H1 (cell line): Measurements from ENCODE around the gene RPA3. TPM values are rescaled to one million over a fixed set of nuclear protein-coding genes. Genes with fewer than 3 reads are reported as not detected.

Experiments
- CTCF ChIA-PET: fragments of 300-600 bp; sonication (Branson Sonifier 250); formaldehyde crosslinking; loops from one replicate; lab custom pipeline; 2021; ENCODE audit not compliant: partially characterized antibody; lab: Charles Lee
- POLR2A ChIA-PET: fragments of 300-600 bp; sonication (Branson Sonifier 250); formaldehyde crosslinking; loops from one replicate; lab custom pipeline; 2021; ENCODE audit warnings: inconsistent platforms; ENCODE audit not compliant: partially characterized antibody; lab: Charles Lee
- DNase-seq, 2 experiments: peaks; one replicate each; pipeline versions ENCODE4 v3.0.0 to v3.0.0-alpha.2; 2010 to 2022; ENCODE audit warnings: low spot score in 2 of 2, low read depth in 1 of 2, mixed read lengths in 1 of 2
- FAIRE-seq: peaks from 2 replicates; lab custom pipeline; 2011; peaks lifted over from hg19 to GRCh38; lab: Jason Lieb, UNC
- H2AFZ ChIP-seq: 2 replicates; pipeline ENCODE4 v1.8.1; 2012; ENCODE audit warnings: low read length, inconsistent platforms
- H2AK5ac ChIP-seq: 2 replicates; pipeline ENCODE4 v1.6.1; 2013; ENCODE audit warnings: low read depth, low read length
- H2BK120ac ChIP-seq: replicated peaks from 2 replicates; pipeline ENCODE3; 2013; ENCODE audit warnings: low read depth, low read length, inconsistent platforms
- H2BK12ac ChIP-seq: 2 replicates; pipeline ENCODE4 v1.6.1; 2013; ENCODE audit warnings: low read depth, low read length
- H2BK15ac ChIP-seq: 2 replicates; pipeline ENCODE4 v1.6.1; 2013; ENCODE audit warnings: low read length
- H2BK20ac ChIP-seq: 2 replicates; pipeline ENCODE4 v1.6.1; 2013; ENCODE audit warnings: low read length
- H2BK5ac ChIP-seq: 2 replicates; pipeline ENCODE4 v1.6.1; 2013; ENCODE audit warnings: low read depth, low read length
- H3K14ac ChIP-seq: 2 replicates; pipeline ENCODE4 v1.6.1; 2013; ENCODE audit warnings: inconsistent platforms; ENCODE audit not compliant: insufficient read length
- H3K18ac ChIP-seq: 2 replicates; pipeline ENCODE4 v1.6.1; 2013; ENCODE audit warnings: low read length; ENCODE audit errors: extremely low read depth
- H3K23ac ChIP-seq: 2 replicates; pipeline ENCODE4 v1.6.1; 2013; ENCODE audit warnings: inconsistent platforms; ENCODE audit not compliant: insufficient read length
- H3K23me2 ChIP-seq: 2 replicates; pipeline ENCODE4 v1.6.1; 2013; ENCODE audit warnings: low read depth, low read length
- H3K27ac ChIP-seq: 2 replicates; pipeline ENCODE4 v1.6.1; 2011; ENCODE audit warnings: low read depth, low read length, inconsistent platforms
- H3K27me3 ChIP-seq, 4 experiments: replicated peaks in 1 of 4; 1 replicate in 1 of 4; 2 replicates in 3 of 4; pipeline versions ENCODE4 v1.6.1 to v1.8.1; 2011 to 2013; ENCODE audit warnings: low read length in 3 of 4, mild to moderate bottlenecking in 3 of 4, inconsistent platforms in 2 of 4, mixed read lengths in 2 of 4, moderate library complexity in 1 of 4; ENCODE audit not compliant: control insufficient read depth in 3 of 4, insufficient read depth in 3 of 4; ENCODE audit errors: extremely low read depth in 1 of 4
- H3K36me3 ChIP-seq, 4 experiments: 2 replicates each; pipeline versions ENCODE4 v1.6.1 to v1.8.1; 2011 to 2013; ENCODE audit warnings: mild to moderate bottlenecking in 4 of 4, low read length in 3 of 4, moderate library complexity in 2 of 4, control low read depth in 1 of 4, inconsistent platforms in 1 of 4; ENCODE audit not compliant: insufficient read depth in 4 of 4, control insufficient read depth in 2 of 4
- H3K4ac ChIP-seq: replicated peaks from 2 replicates; pipeline ENCODE3; 2013; ENCODE audit warnings: low read length, low read depth, mixed read lengths, inconsistent platforms; ENCODE audit not compliant: insufficient read length
- H3K4me1 ChIP-seq, 4 experiments: replicated peaks in 1 of 4; 1 replicate in 1 of 4; 2 replicates in 3 of 4; pipeline versions ENCODE4 v1.6.1 to v1.8.1; 2011 to 2013; ENCODE audit warnings: low read length in 3 of 4, inconsistent platforms in 2 of 4, mixed read lengths in 1 of 4; ENCODE audit not compliant: insufficient read depth in 4 of 4, control insufficient read depth in 3 of 4
- H3K4me2 ChIP-seq, 2 experiments: 2 replicates each; pipeline versions ENCODE4 v1.6.1 to v1.8.1; 2011 to 2013; ENCODE audit warnings: low read depth in 2 of 2, low read length in 2 of 2, control low read depth in 1 of 2, inconsistent platforms in 1 of 2, mild to moderate bottlenecking in 1 of 2; ENCODE audit not compliant: insufficient read depth in 1 of 2
- H3K4me3 ChIP-seq, 4 experiments: fragments of 200-600, 300-600 bp in 1 of 4; sonication (generic), shearing (Covaris generic), sonication (Bioruptor Twin) in 1 of 4; 2 replicates each; pipeline versions ENCODE4 v1.5.1 to v1.8.1; 2011 to 2016; ENCODE audit warnings: low read length in 4 of 4, low read depth in 3 of 4, control low read depth in 2 of 4, inconsistent platforms in 2 of 4, mild to moderate bottlenecking in 2 of 4, mixed read lengths in 1 of 4, moderate library complexity in 1 of 4; ENCODE audit not compliant: insufficient read depth in 2 of 4; ENCODE audit errors: extremely low read depth in 1 of 4
- H3K56ac ChIP-seq: replicated peaks from 2 replicates; pipeline ENCODE3; 2013; ENCODE audit warnings: low read depth, mild to moderate bottlenecking, mixed read lengths, low read length, inconsistent platforms; ENCODE audit not compliant: insufficient read length
- H3K79me1 ChIP-seq: 2 replicates; pipeline ENCODE4 v1.6.1; 2013; ENCODE audit warnings: low read depth, low read length, control low read depth
- H3K79me2 ChIP-seq, 2 experiments: 2 replicates each; pipeline versions ENCODE4 v1.6.1 to v1.8.1; 2012 to 2013; ENCODE audit warnings: low read length in 2 of 2, mild to moderate bottlenecking in 2 of 2, inconsistent platforms in 1 of 2; ENCODE audit not compliant: insufficient read depth in 2 of 2, control insufficient read depth in 1 of 2
- H3K9ac ChIP-seq, 4 experiments: replicated peaks in 1 of 4; 1 replicate in 1 of 4; 2 replicates in 3 of 4; pipeline versions ENCODE4 v1.6.1 to v1.8.1; 2011 to 2013; ENCODE audit warnings: low read depth in 3 of 4, low read length in 3 of 4, control low read depth in 2 of 4, mild to moderate bottlenecking in 2 of 4, moderate library complexity in 2 of 4, inconsistent platforms in 1 of 4; ENCODE audit errors: extremely low read depth in 1 of 4
- H3K9me3 ChIP-seq, 2 experiments: 2 replicates each; pipeline versions ENCODE4 v1.6.1 to v1.8.1; 2012 to 2013; ENCODE audit warnings: mild to moderate bottlenecking in 2 of 2, moderate library complexity in 2 of 2, control low read depth in 1 of 2, inconsistent platforms in 1 of 2, low read depth in 1 of 2, low read length in 1 of 2, mixed read lengths in 1 of 2; ENCODE audit not compliant: insufficient read depth in 2 of 2
- H4K20me1 ChIP-seq, 2 experiments: replicated peaks in 1 of 2; 2 replicates each; pipeline versions ENCODE3 to v1.8.1; 2011 to 2013; ENCODE audit warnings: inconsistent platforms in 2 of 2, low read length in 2 of 2, mild to moderate bottlenecking in 1 of 2; ENCODE audit not compliant: insufficient read depth in 2 of 2, control insufficient read depth in 1 of 2
- H4K5ac ChIP-seq: 2 replicates; pipeline ENCODE4 v1.6.1; 2013; ENCODE audit warnings: low read length, low read depth, mixed read lengths, inconsistent platforms; ENCODE audit not compliant: insufficient read length
- H4K8ac ChIP-seq: 2 replicates; pipeline ENCODE4 v1.8.0; 2013; ENCODE audit warnings: mild to moderate bottlenecking, moderate library complexity, low read length, inconsistent platforms; ENCODE audit not compliant: insufficient read depth; ENCODE audit errors: extremely low read depth
- H4K91ac ChIP-seq: replicated peaks from 2 replicates; pipeline ENCODE3; 2013; ENCODE audit warnings: low read length, mixed read lengths, inconsistent platforms; ENCODE audit not compliant: insufficient read length
- CBX8 ChIP-seq: fragments of 300-800, 300-1000 bp; sonication (generic); IDR thresholded peaks from 2 replicates; pipeline ENCODE4 v1.7.1; 2016; ENCODE audit warnings: low read depth, low read length, borderline replicate concordance
- POU5F1 ChIP-seq: IDR thresholded peaks from 2 replicates; pipeline ENCODE4 v1.6.1; 2011; ENCODE audit warnings: low read depth, mild to moderate bottlenecking, low read length, moderate library complexity
- ZNF274 ChIP-seq: IDR thresholded peaks from 2 replicates; pipeline ENCODE4 v1.7.0; 2012; ENCODE audit warnings: low read length, borderline replicate concordance; ENCODE audit errors: extremely low read depth
- WGBS, 2 experiments: shearing (Covaris generic) in 1 of 2; methylation state at CpG; one replicate each; pipeline versions ENCODE4 v1.1.6 to v1.1.7; 2013 to 2015; ENCODE audit warnings: low lambda C conversion rate in 2 of 2, mixed read lengths in 2 of 2, inconsistent platforms in 1 of 2, low coverage in 1 of 2, missing lambda C conversion rate in 1 of 2; ENCODE audit not compliant: insufficient replicate concordance in 2 of 2, insufficient coverage in 1 of 2, insufficient read length in 1 of 2; ENCODE audit errors: extremely low coverage in 1 of 2, missing lambda C conversion rate in 1 of 2; 5-methylcytosine and 5-hydroxymethylcytosine counted together
- polyA plus RNA-seq, 7 experiments: library from polyadenylated mRNA; depleted of rRNA in 3 of 7; stranded (reverse) in 5 of 7; unstranded in 2 of 7; fragments of >200 nt in 5 of 7; fragments of 200-250 nt in 2 of 7; gene quantifications; 1 replicate in 5 of 7; 2 replicates in 1 of 7; 4 replicates in 1 of 7; pipeline versions ENCODE4 v1.2.1 to v1.2.3, GENCODE V29; 2011 to 2013; ENCODE audit warnings: missing spikeins in 2 of 7, mixed read lengths in 2 of 7
- total RNA-seq: library from RNA; stranded (reverse); fragmentation: NEBNext Ultra II Directional; extraction: Animal tissue kit (Norgen Biotek cat#: 25700); gene quantifications from 2 replicates; pipeline ENCODE4 v1.2.1, GENCODE V29; 2021

The RPA3 gene
- total and polyA plus RNA-seq, 2 of the 8 experiments (the other 6 are each of a cell fraction or from before 2014, with no cell fraction given) = 60.2 to 105 TPM

- Histone ChIP-seq H2BK12ac (no peak overlapping the region), H3K27ac (no peak overlapping the region), H3K56ac (no peak overlapping the region), H2BK15ac (no peak overlapping the region), H3K23me2 (no peaks in the 10 kb centered on the region), H3K4me2 (no peak overlapping the region), H2BK5ac (no peak overlapping the region), H3K4ac (no peak overlapping the region), H3K36me3 (no peaks in the 10 kb centered on the region), H3K79me1 (no peaks in the 10 kb centered on the region), H3K9ac (no peak overlapping the region), H3K27me3 (no peaks in the 10 kb centered on the region), H3K79me2 (no peaks in the 10 kb centered on the region), H4K5ac (no peak overlapping the region), H2AFZ (no peak overlapping the region), H2AK5ac (no peak overlapping the region), H3K14ac (no peak overlapping the region), H4K20me1 (no peaks in the 10 kb centered on the region), H2BK120ac (no peak overlapping the region), H3K4me1 (peaks cover 0 to 19% (median 2%) of the 10 kb centered on the region in 4 experiments; a peak in 3 of 7 replicates), H3K23ac (no peak overlapping the region), H3K18ac (no peak overlapping the region), H3K9me3 (no peaks in the 10 kb centered on the region), H4K91ac (no peak overlapping the region), H3K4me3 (no peak overlapping the region), H2BK20ac (no peak overlapping the region), H4K8ac (no peak overlapping the region)
- 96% methylated on average over 2 of the region's 2 CpGs; no CpG with 5 or more reads in 1 of the 2 experiments for WGBS, 2 experiments
- DNase-seq = no peak
- ChIA-PET CTCF (no interaction called here), POLR2A (no interaction called here)
- no peak for FAIRE-seq
- no peak for TF ChIP-seq ZNF274
- TF ChIP-seq CBX8 = no peak
- no peak for TF ChIP-seq POU5F1
Observed at GRCh38 chr7:7705318-7705717, 13.1 kb downstream of the RPA3 start.
